ENCODE data around the gene RNF126. TPM values are rescaled to one million over a fixed set of nuclear protein-coding genes. Genes with fewer than 3 reads are reported as not detected.
"Not testable (repeated sequence)": the region's sequence is repeated elsewhere in the genome, so short reads cannot be mapped to it uniquely, and the experiment has no call there.

RNF126 gene
- total RNA-seq, 1 donor from 2014 or later: 58.3 TPM

- H3K9me3 ChIP-seq (ENCODE audit: insufficient read depth, low read depth, low read length): no peaks in the 10 kb centered on the region
- H3K36me3 ChIP-seq (ENCODE audit: insufficient read depth, low read length): no peaks in the 10 kb centered on the region
- FAIRE-seq (no peak), DNase-seq (ENCODE audit: low read depth) (no peak)
- no peak for TF ChIP-seq CTCF (IDR thresholded peaks at IDR 0.05; ENCODE audit: insufficient read depth, low read depth, low read length)
- no peak for TF ChIP-seq EZH2 (IDR thresholded peaks at IDR 0.05; ENCODE audit: insufficient read depth, low read length)
- H4K20me1 ChIP-seq (ENCODE audit: insufficient read depth, low read length): no peaks in the 10 kb centered on the region
- no peaks in the 10 kb centered on the region for H3K36me3 Mint-ChIP-seq (ENCODE audit: low read depth, unreplicated experiment)
- no peak overlapping the region for H3K27ac Mint-ChIP-seq (ENCODE audit: unreplicated experiment)
- no peaks in the 10 kb centered on the region for H3K9me3 Mint-ChIP-seq (ENCODE audit: unreplicated experiment)
- H3K79me2 ChIP-seq (ENCODE audit: insufficient read depth, low read length): no peaks in the 10 kb centered on the region
- no peak overlapping the region for H3K4me3 ChIP-seq (ENCODE audit: insufficient read depth, low read depth, low read length)
- H3K27ac ChIP-seq (ENCODE audit: low read depth, low read length): no peak overlapping the region
- H3K9ac ChIP-seq (ENCODE audit: low read length): no peak overlapping the region
- no peak overlapping the region for H3K4me3 Mint-ChIP-seq (ENCODE audit: unreplicated experiment)
- no peaks in the 10 kb centered on the region for H3K4me1 ChIP-seq (ENCODE audit: insufficient read depth, low read length)
- H3K4me2 ChIP-seq (ENCODE audit: low read length): no peak overlapping the region
- no peaks in the 10 kb centered on the region for H3K4me1 Mint-ChIP-seq (ENCODE audit: low read depth, unreplicated experiment)
- peak overlapping the region; percentile 63 for H2AFZ ChIP-seq (ENCODE audit: low read depth, low read length)
- H3K27me3 ChIP-seq (ENCODE audit: insufficient read depth, low read length): peaks cover 5% of the 10 kb centered on the region
- peaks cover 12% of the 10 kb centered on the region for H3K27me3 Mint-ChIP-seq (ENCODE audit: low read depth, unreplicated experiment)
These were observed 40.8 kb upstream of the RNF126 start for GRCh38 chr19:703651-704446.

GRCh38 chr19:703329-703650 is 40.3 kb upstream of the RNF126 start:
- Histone ChIP-seq H3K4me2 (ENCODE audit: low read length) (no peak overlapping the region), H3K4me3 (ENCODE audit: insufficient read depth, low read depth, low read length) (no peak overlapping the region), H3K4me1 (ENCODE audit: insufficient read depth, low read length) (no peaks in the 10 kb centered on the region), H3K27ac (ENCODE audit: low read depth, low read length) (no peak overlapping the region), H4K20me1 (ENCODE audit: insufficient read depth, low read length) (no peaks in the 10 kb centered on the region), H3K9me3 (ENCODE audit: insufficient read depth, low read depth, low read length) (no peaks in the 10 kb centered on the region), H2AFZ (ENCODE audit: low read depth, low read length) (no peak overlapping the region), H3K36me3 (ENCODE audit: insufficient read depth, low read length) (no peaks in the 10 kb centered on the region), H3K79me2 (ENCODE audit: insufficient read depth, low read length) (no peaks in the 10 kb centered on the region), H3K9ac (ENCODE audit: low read length) (no peak overlapping the region), H3K27me3 (ENCODE audit: insufficient read depth, low read length) (peaks cover 5% of the 10 kb centered on the region)
- Mint-ChIP-seq H3K9me3 (ENCODE audit: unreplicated experiment) (no peaks in the 10 kb centered on the region), H3K27me3 (ENCODE audit: low read depth, unreplicated experiment) (peaks cover 12% of the 10 kb centered on the region), H3K36me3 (ENCODE audit: low read depth, unreplicated experiment) (no peaks in the 10 kb centered on the region), H3K4me3 (ENCODE audit: unreplicated experiment) (no peak overlapping the region), H3K4me1 (ENCODE audit: low read depth, unreplicated experiment) (no peaks in the 10 kb centered on the region), H3K27ac (ENCODE audit: unreplicated experiment) (peak overlapping the region; percentile 41)
- FAIRE-seq: no peak
- TF ChIP-seq EZH2 (IDR thresholded peaks at IDR 0.05; ENCODE audit: insufficient read depth, low read length): no peak
- no peak for TF ChIP-seq CTCF (IDR thresholded peaks at IDR 0.05; ENCODE audit: insufficient read depth, low read depth, low read length)
- no peak for DNase-seq (ENCODE audit: low read depth)

DNA sequence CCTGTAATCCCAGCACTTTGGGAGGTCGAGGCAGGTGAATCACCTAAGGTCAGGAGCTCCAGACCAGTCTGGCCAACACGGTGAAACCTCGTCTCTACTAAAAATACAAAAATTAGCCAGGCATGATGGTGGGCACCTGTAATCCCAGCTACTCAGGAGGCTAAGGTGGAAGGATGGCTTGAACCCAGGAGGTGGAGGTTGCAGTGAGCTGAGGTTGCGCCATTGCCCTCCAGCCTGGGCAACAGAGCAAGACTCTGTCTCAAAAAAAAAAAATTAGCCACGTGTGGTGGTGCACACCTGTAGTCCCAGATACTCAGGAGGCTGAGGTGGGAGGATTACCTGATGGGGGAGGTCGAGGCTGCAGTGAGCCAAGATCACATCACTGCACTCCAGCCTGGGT is 39.8 kb upstream of the RNF126 start:
- H3K27ac Mint-ChIP-seq (ENCODE audit: unreplicated experiment); DNase-seq (ENCODE audit: low read depth); H3K4me3 ChIP-seq (ENCODE audit: insufficient read depth, low read depth, low read length); H2AFZ ChIP-seq (ENCODE audit: low read depth, low read length); H3K79me2 ChIP-seq (ENCODE audit: insufficient read depth, low read length); H3K36me3 Mint-ChIP-seq (ENCODE audit: low read depth, unreplicated experiment); H3K9me3 Mint-ChIP-seq (ENCODE audit: unreplicated experiment); H3K27me3 ChIP-seq (ENCODE audit: insufficient read depth, low read length); H3K4me1 ChIP-seq (ENCODE audit: insufficient read depth, low read length); H4K20me1 ChIP-seq (ENCODE audit: insufficient read depth, low read length); H3K9me3 ChIP-seq (ENCODE audit: insufficient read depth, low read depth, low read length); H3K27ac ChIP-seq (ENCODE audit: low read depth, low read length); H3K4me2 ChIP-seq (ENCODE audit: low read length); H3K9ac ChIP-seq (ENCODE audit: low read length); H3K36me3 ChIP-seq (ENCODE audit: insufficient read depth, low read length); FAIRE-seq; H3K4me1 Mint-ChIP-seq (ENCODE audit: low read depth, unreplicated experiment): not testable (repeated sequence)
- H3K27me3 Mint-ChIP-seq (ENCODE audit: low read depth, unreplicated experiment): peaks cover 11% of the 10 kb centered on the region
- peak overlapping the region; percentile 62 for H3K4me3 Mint-ChIP-seq (ENCODE audit: unreplicated experiment)

- H3K9ac ChIP-seq (ENCODE audit: low read length); H4K20me1 ChIP-seq (ENCODE audit: insufficient read depth, low read length); H3K9me3 Mint-ChIP-seq (ENCODE audit: unreplicated experiment); H3K36me3 Mint-ChIP-seq (ENCODE audit: low read depth, unreplicated experiment); DNase-seq (ENCODE audit: low read depth); H3K27ac ChIP-seq (ENCODE audit: low read depth, low read length); H3K4me3 ChIP-seq (ENCODE audit: insufficient read depth, low read depth, low read length); H3K4me2 ChIP-seq (ENCODE audit: low read length); H3K27ac Mint-ChIP-seq (ENCODE audit: unreplicated experiment); H3K4me1 Mint-ChIP-seq (ENCODE audit: low read depth, unreplicated experiment); H3K4me1 ChIP-seq (ENCODE audit: insufficient read depth, low read length); H3K9me3 ChIP-seq (ENCODE audit: insufficient read depth, low read depth, low read length); H3K27me3 Mint-ChIP-seq (ENCODE audit: low read depth, unreplicated experiment); H3K27me3 ChIP-seq (ENCODE audit: insufficient read depth, low read length); H2AFZ ChIP-seq (ENCODE audit: low read depth, low read length); FAIRE-seq; H3K4me3 Mint-ChIP-seq (ENCODE audit: unreplicated experiment); H3K36me3 ChIP-seq (ENCODE audit: insufficient read depth, low read length); H3K79me2 ChIP-seq (ENCODE audit: insufficient read depth, low read length): not testable (repeated sequence)
These were observed 36.9 kb upstream of the RNF126 start for GRCh38 chr19:699885-700284.

DNA sequence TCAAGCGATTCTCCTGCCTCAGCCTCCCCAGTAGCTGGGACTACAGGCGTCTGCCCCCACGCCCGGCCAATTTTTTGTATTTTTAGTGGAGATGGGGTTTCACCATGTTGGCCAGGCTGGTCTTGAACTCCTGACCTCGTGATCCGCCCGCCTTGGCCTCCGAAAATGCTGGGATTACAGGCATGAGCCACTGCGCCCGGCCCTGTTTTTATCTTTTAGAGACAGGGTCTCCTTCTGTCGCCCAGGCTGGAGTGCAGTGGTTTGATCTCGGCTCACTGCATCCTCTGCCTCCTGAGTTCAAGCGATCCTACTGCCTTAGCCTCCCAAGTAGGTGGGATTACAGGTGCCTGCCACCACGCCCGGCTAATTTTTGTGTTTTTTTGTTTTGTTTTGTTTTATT is 35.5 kb upstream of the RNF126 start:
- H3K4me1 Mint-ChIP-seq (ENCODE audit: low read depth, unreplicated experiment); H3K27me3 ChIP-seq (ENCODE audit: insufficient read depth, low read length); H2AFZ ChIP-seq (ENCODE audit: low read depth, low read length); DNase-seq (ENCODE audit: low read depth); H3K27ac ChIP-seq (ENCODE audit: low read depth, low read length); H3K4me3 Mint-ChIP-seq (ENCODE audit: unreplicated experiment); H3K27ac Mint-ChIP-seq (ENCODE audit: unreplicated experiment); H3K79me2 ChIP-seq (ENCODE audit: insufficient read depth, low read length); H3K4me3 ChIP-seq (ENCODE audit: insufficient read depth, low read depth, low read length); H3K27me3 Mint-ChIP-seq (ENCODE audit: low read depth, unreplicated experiment); FAIRE-seq; H3K9me3 Mint-ChIP-seq (ENCODE audit: unreplicated experiment); H3K4me2 ChIP-seq (ENCODE audit: low read length); H3K36me3 Mint-ChIP-seq (ENCODE audit: low read depth, unreplicated experiment); H3K9ac ChIP-seq (ENCODE audit: low read length); H3K36me3 ChIP-seq (ENCODE audit: insufficient read depth, low read length); H3K4me1 ChIP-seq (ENCODE audit: insufficient read depth, low read length); H3K9me3 ChIP-seq (ENCODE audit: insufficient read depth, low read depth, low read length); H4K20me1 ChIP-seq (ENCODE audit: insufficient read depth, low read length): not testable (repeated sequence)

Data from astrocyte (in vitro differentiated cells and primary cell).